HepG2 (cell line): ENCODE measurements around the gene RARG. TPM values are rescaled to one million over a fixed set of nuclear protein-coding genes. Genes with fewer than 3 reads are reported as not detected.

Source experiments
- AKNA ChIP-seq: sonication (generic); formaldehyde crosslinking; IDR thresholded peaks from 2 replicates; pipeline ENCODE4 v1.4.0; 2020; ENCODE audit warnings: missing genetic modification reagents, borderline replicate concordance
- CBX5 ChIP-seq: sonication (generic); formaldehyde crosslinking; IDR thresholded peaks from 2 replicates; pipeline ENCODE4 v1.4.0; 2020; ENCODE audit warnings: missing genetic modification reagents, borderline replicate concordance
- FOXK2 ChIP-seq: fragments of 450-650 bp; IDR thresholded peaks from 2 replicates; pipeline ENCODE4 v1.6.1; 2016
- HIVEP1 ChIP-seq: sonication (generic); formaldehyde crosslinking; IDR thresholded peaks from 2 replicates; pipeline ENCODE4 v1.4.0; 2020; ENCODE audit warnings: mild to moderate bottlenecking, missing genetic modification reagents
- IRF1 ChIP-seq: sonication (generic); formaldehyde crosslinking; IDR thresholded peaks from 2 replicates; pipeline ENCODE4 v1.4.0; 2020; ENCODE audit warnings: low read depth, mild to moderate bottlenecking, missing genetic modification reagents
- KAT8 ChIP-seq: IDR thresholded peaks from 2 replicates; pipeline ENCODE4 v1.6.1; 2016; ENCODE audit warnings: missing genetic modification reagents, missing compliant biosample characterization
- KMT2B ChIP-seq: IDR thresholded peaks from 2 replicates; pipeline ENCODE4 v1.6.1; 2016; ENCODE audit warnings: missing genetic modification reagents, missing compliant biosample characterization
- MBNL3 ChIP-seq: fragments of 250-450 bp; sonication (Bioruptor Pico); conservative IDR thresholded peaks from 2 replicates; pipeline ENCODE4 v1.8.0; 2022; ENCODE audit warnings: mild to moderate bottlenecking, inconsistent platforms
- NR2C2 ChIP-seq: sonication (generic); formaldehyde crosslinking; IDR thresholded peaks from 2 replicates; pipeline ENCODE4 v1.4.0; 2020; ENCODE audit warnings: missing genetic modification reagents, mild to moderate bottlenecking, moderate library complexity, borderline replicate concordance
- PAXIP1 ChIP-seq: sonication (generic); formaldehyde crosslinking; conservative IDR thresholded peaks from 2 replicates; pipeline ENCODE4 v1.4.0; 2020; ENCODE audit warnings: mild to moderate bottlenecking, missing genetic modification reagents, moderate library complexity
- SP4 ChIP-seq: sonication (generic); formaldehyde crosslinking; IDR thresholded peaks from 2 replicates; pipeline ENCODE4 v1.8.1; 2023; ENCODE audit warnings: mild to moderate bottlenecking, missing genetic modification reagents
- TARDBP ChIP-seq: sonication (generic); formaldehyde crosslinking; IDR thresholded peaks from 2 replicates; pipeline ENCODE4 v1.8.0; 2022; ENCODE audit warnings: mild to moderate bottlenecking, missing genetic modification reagents
- TEF ChIP-seq: sonication (generic); formaldehyde crosslinking; IDR thresholded peaks from 2 replicates; pipeline ENCODE4 v1.5.0; 2020; ENCODE audit warnings: missing genetic modification reagents
- ZFP41 ChIP-seq: sonication (generic); formaldehyde crosslinking; IDR thresholded peaks from 2 replicates; pipeline ENCODE4 v1.4.0; 2020; ENCODE audit warnings: mild to moderate bottlenecking, missing genetic modification reagents, borderline replicate concordance
- ZNF44 ChIP-seq: sonication (generic); formaldehyde crosslinking; IDR thresholded peaks from 2 replicates; pipeline ENCODE4 v1.5.1; 2020; ENCODE audit warnings: mild to moderate bottlenecking, missing genetic modification reagents
- polyA plus RNA-seq, 8 experiments: library from polyadenylated mRNA; depleted of rRNA in 3 of 8; stranded (reverse) in 7 of 8; unstranded in 1 of 8; fragments of >200 nt; fragmentation: Illumina TruSeq in 4 of 8; extraction: Trizol in 4 of 8; gene quantifications; 2 replicates each; pipeline versions ENCODE4 v1.2.1 to v1.2.3, GENCODE V29; 2011 to 2016; ENCODE audit warnings: low read depth in 4 of 8, missing spikeins in 1 of 8, mixed read lengths in 1 of 8; ENCODE audit not compliant: insufficient read depth in 1 of 8
- total RNA-seq, 5 experiments: library from RNA; depleted of rRNA; stranded (reverse); fragments of >200 nt; fragmentation: Illumina TruSeq; extraction: Trizol; gene quantifications; 2 replicates each; pipeline ENCODE4 v1.2.3, GENCODE V29; 2016; ENCODE audit warnings: low read depth in 1 of 5
- TF ChIP-seq, protein P1 (sequence below): sonication (generic); formaldehyde crosslinking; IDR thresholded peaks from 2 replicates; pipeline ENCODE4 v1.4.0; 2020; ENCODE audit warnings: mild to moderate bottlenecking, missing genetic modification reagents

The RARG gene
- total and polyA plus RNA-seq, 2 of the 13 experiments (the other 11 are each of a cell fraction or from before 2014, with no cell fraction given): 0.77 to 1.5 TPM

GRCh38 chr12:53221203-53222080 is 10.6 kb downstream of the RARG start (continued):
- TF ChIP-seq AKNA: no peak
- TF ChIP-seq PAXIP1: peak; percentile 40
- TF ChIP-seq KMT2B (CRISPR knock-in tag): no peak
- TF ChIP-seq KAT8: no peak
- TF ChIP-seq TARDBP: no peak
- TF ChIP-seq ZNF44 (CRISPR knock-in tag): no peak
- TF ChIP-seq CBX5 (CRISPR knock-in tag): no peak
- TF ChIP-seq FOXK2: no peak
- no peak for TF ChIP-seq TEF (CRISPR knock-in tag)
- no peak for TF ChIP-seq ZFP41 (CRISPR knock-in tag)
- TF ChIP-seq, protein P1, sequence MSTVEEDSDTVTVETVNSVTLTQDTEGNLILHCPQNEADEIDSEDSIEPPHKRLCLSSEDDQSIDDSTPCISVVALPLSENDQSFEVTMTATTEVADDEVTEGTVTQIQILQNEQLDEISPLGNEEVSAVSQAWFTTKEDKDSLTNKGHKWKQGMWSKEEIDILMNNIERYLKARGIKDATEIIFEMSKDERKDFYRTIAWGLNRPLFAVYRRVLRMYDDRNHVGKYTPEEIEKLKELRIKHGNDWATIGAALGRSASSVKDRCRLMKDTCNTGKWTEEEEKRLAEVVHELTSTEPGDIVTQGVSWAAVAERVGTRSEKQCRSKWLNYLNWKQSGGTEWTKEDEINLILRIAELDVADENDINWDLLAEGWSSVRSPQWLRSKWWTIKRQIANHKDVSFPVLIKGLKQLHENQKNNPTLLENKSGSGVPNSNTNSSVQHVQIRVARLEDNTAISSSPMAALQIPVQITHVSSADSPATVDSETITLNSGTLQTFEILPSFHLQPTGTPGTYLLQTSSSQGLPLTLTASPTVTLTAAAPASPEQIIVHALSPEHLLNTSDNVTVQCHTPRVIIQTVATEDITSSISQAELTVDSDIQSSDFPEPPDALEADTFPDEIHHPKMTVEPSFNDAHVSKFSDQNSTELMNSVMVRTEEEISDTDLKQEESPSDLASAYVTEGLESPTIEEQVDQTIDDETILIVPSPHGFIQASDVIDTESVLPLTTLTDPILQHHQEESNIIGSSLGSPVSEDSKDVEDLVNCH (CRISPR knock-in tag): no peak
- TF ChIP-seq IRF1 (CRISPR knock-in tag): no peak
- peak; percentile 80 for TF ChIP-seq HIVEP1 (CRISPR knock-in tag)
- no peak for TF ChIP-seq SP4 (CRISPR knock-in tag)
- no peak; the same call in 1 of the 2 replicates for TF ChIP-seq NR2C2
- TF ChIP-seq MBNL3 (CRISPR knock-in tag): no peak
